HG02610 (cell line): ENCODE measurements around the gene NDUFA1.
"Not testable (repeated sequence)": the region's sequence is repeated elsewhere in the genome, so short reads cannot be mapped to it uniquely, and the experiment has no call there.

ENCODE experiments used
- ATAC-seq: cut with Tn5 transposase; IDR thresholded peaks from one replicate; pipeline ENCODE4 v1.9.1; 2021; ENCODE audit warnings: mild to moderate bottlenecking, moderate library complexity; ENCODE audit not compliant: unreplicated experiment

NDUFA1 gene

GRCh38 chrX:119899125-119899524 lies 27.5 kb downstream of the NDUFA1 start:
- ATAC-seq, result no peak

GRCh38 chrX:119900976-119901375 lies 29.3 kb downstream of the NDUFA1 start:
- no peak for ATAC-seq

GRCh38 chrX:119916310-119916709 lies 44.7 kb downstream of the NDUFA1 start:
- no peak for ATAC-seq

- ATAC-seq, result no peak
These were observed 46.2 kb downstream of the NDUFA1 start for GRCh38 chrX:119917877-119918276.

GRCh38 chrX:119919835-119920585 lies 48.4 kb downstream of the NDUFA1 start:
- no peak for ATAC-seq

GRCh38 chrX:119922391-119922790 lies 50.8 kb downstream of the NDUFA1 start:
- not testable (repeated sequence) for ATAC-seq
